HUES48 (cell line): ENCODE data around the gene IQGAP2.
A peak's percentile ranks its signal among the peaks of the same experiment; 100 is the strongest.
"Not testable (repeated sequence)": the region's sequence is repeated elsewhere in the genome, so short reads cannot be mapped to it uniquely, and the experiment has no call there.

Experiments used
- H3K27ac ChIP-seq: one replicate; pipeline ENCODE4 v1.7.0; 2013; ENCODE audit warnings: low read depth, low read length, inconsistent platforms
- H3K27me3 ChIP-seq: 2 replicates; pipeline ENCODE4 v1.6.1; 2013; ENCODE audit warnings: mild to moderate bottlenecking, low read length; ENCODE audit not compliant: control insufficient read depth, insufficient read depth
- H3K36me3 ChIP-seq: 2 replicates; pipeline ENCODE4 v1.6.1; 2013; ENCODE audit warnings: low read length; ENCODE audit not compliant: control insufficient read depth, insufficient read depth
- H3K4me1 ChIP-seq: 2 replicates; pipeline ENCODE4 v1.6.1; 2013; ENCODE audit warnings: mild to moderate bottlenecking, low read length; ENCODE audit not compliant: control insufficient read depth, insufficient read depth
- H3K4me3 ChIP-seq: 2 replicates; pipeline ENCODE4 v1.5.1; 2013; ENCODE audit warnings: mild to moderate bottlenecking, low read depth, low read length
- H3K9ac ChIP-seq: 2 replicates; pipeline ENCODE4 v1.6.1; 2013; ENCODE audit warnings: mild to moderate bottlenecking, low read depth, low read length, moderate library complexity
- H3K9me3 ChIP-seq: 2 replicates; pipeline ENCODE4 v1.6.1; 2013; ENCODE audit warnings: low read length; ENCODE audit not compliant: control insufficient read depth, insufficient read depth

The IQGAP2 gene

DNA sequence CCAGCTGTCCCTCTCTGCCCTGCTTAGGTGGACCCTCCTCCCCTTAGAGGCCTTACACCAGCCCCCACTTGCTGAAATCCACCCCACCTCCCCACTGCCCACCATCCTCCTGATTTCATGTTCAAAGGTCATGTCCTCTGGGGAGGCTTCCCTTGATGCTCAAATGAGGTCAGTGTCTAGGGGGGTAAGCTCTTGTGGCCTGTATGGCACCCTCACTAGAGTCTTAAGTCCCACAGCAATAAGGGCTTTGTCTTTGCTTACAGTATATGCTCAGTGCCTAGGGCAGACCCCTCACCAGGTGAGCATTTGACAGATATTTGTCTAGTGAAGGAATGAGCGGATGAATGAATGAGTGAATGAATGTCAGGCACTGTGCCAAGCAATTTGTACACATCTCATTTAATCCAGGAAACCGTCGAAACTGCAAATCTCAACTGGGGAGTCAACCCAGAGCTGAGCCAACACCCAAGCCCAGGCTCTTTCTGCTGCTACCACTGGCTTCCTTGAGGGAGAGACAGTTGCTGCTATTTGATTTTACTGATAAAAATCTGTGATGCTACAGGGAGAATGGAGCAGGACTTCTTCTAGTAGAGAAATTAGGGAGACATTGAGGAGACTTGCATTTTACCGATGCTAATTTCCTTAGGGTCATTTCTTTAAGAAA is 101.9 kb downstream of the IQGAP2 start:
- Histone ChIP-seq H3K36me3 (no peaks in the 10 kb centered on the region), H3K4me1 (peaks cover 11% of the 10 kb centered on the region), H3K9me3 (no peaks in the 10 kb centered on the region), H3K27me3 (no peaks in the 10 kb centered on the region), H3K27ac (no peak overlapping the region), H3K4me3 (no peak overlapping the region), H3K9ac (no peak overlapping the region)

DNA sequence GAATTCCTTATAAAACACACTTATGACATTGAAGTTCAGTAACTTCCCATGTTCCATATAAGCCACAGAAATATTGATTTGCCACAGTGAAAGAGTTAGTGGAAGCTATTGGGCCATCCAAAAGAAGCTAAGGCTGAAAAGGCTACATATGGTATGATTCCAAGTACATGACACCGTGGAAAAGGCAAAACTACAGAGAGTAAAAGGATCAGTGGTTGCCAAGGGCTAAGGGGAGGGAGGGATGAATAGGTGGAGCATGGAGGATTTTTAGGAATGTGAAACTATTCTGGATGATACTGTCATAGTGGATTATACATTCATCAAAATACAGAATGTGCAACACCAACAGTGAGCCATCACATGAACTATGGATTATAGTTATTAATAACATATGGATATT is 110.4 kb downstream of the IQGAP2 start:
- Histone ChIP-seq H3K9me3 (no peaks in the 10 kb centered on the region), H3K36me3 (no peaks in the 10 kb centered on the region), H3K9ac (no peak overlapping the region), H3K4me3 (no peak overlapping the region), H3K27me3 (no peaks in the 10 kb centered on the region), H3K4me1 (peaks cover 14% of the 10 kb centered on the region), H3K27ac (no peak overlapping the region)

- Histone ChIP-seq H3K4me1 (peaks cover 14% of the 10 kb centered on the region), H3K9ac (no peak overlapping the region), H3K27me3 (no peaks in the 10 kb centered on the region), H3K9me3 (no peaks in the 10 kb centered on the region), H3K27ac (no peak overlapping the region), H3K4me3 (no peak overlapping the region), H3K36me3 (no peaks in the 10 kb centered on the region)
Measured at GRCh38 chr5:76514292-76514691, 111.2 kb downstream of the IQGAP2 start.

DNA sequence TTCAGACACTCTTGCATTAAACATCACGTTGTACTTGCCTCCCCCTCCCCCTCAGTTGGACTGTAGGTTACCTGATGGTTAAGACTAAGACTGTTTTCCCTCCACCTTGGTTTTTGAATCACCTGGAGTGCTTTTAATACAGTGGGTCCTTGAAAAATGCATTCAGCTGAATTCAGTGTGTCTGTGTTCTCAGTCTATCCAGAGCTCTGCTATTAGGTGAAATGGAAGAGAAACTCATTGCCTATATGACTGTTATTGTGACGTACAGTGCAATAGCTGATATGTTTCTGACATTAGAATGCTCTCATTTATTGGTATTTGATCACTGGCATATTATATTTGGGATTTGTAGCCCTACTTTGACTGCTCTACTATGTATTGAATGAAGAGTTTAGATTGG is 111.6 kb downstream of the IQGAP2 start:
- Histone ChIP-seq H3K9me3 (no peaks in the 10 kb centered on the region), H3K4me3 (no peak overlapping the region), H3K36me3 (no peaks in the 10 kb centered on the region), H3K4me1 (peaks cover 14% of the 10 kb centered on the region), H3K9ac (no peak overlapping the region), H3K27ac (no peak overlapping the region), H3K27me3 (no peaks in the 10 kb centered on the region)

- H3K27me3 ChIP-seq = no peaks in the 10 kb centered on the region
- no peak overlapping the region for H3K4me3 ChIP-seq
- no peak overlapping the region for H3K27ac ChIP-seq
- no peak overlapping the region for H3K9ac ChIP-seq
- H3K36me3 ChIP-seq = no peaks in the 10 kb centered on the region
- H3K4me1 ChIP-seq = peaks cover 17% of the 10 kb centered on the region
- H3K9me3 ChIP-seq = no peaks in the 10 kb centered on the region
Measured at GRCh38 chr5:76517334-76517733, 114.2 kb downstream of the IQGAP2 start.

DNA sequence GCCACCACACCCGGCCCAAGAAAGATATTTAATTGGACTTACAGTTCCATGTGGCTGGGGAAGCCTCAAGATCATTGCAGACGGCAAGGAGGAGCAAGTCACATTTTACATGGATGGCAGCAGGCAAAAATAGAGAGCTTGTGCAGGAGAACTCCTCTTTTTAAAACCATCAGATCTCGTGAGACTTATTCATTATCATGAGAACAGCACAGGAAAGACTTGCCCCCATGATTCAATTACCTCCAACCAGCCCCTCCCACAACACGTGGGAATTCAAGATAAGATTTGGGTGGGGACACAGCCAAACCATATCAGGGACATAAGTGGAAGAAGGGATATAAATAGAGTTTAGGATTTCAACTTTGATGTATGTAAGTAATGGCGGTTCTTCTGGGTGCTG is 115.2 kb downstream of the IQGAP2 start:
- not testable (repeated sequence) for H3K4me3 ChIP-seq, H3K9me3 ChIP-seq, H3K9ac ChIP-seq, H3K36me3 ChIP-seq, H3K27me3 ChIP-seq, H3K27ac ChIP-seq
- peaks cover 23% of the 10 kb centered on the region for H3K4me1 ChIP-seq

- H3K4me3 ChIP-seq = no peak overlapping the region
- H3K9me3 ChIP-seq = no peaks in the 10 kb centered on the region
- H3K36me3 ChIP-seq = no peaks in the 10 kb centered on the region
- H3K4me1 ChIP-seq = peaks cover 39% of the 10 kb centered on the region
- H3K27me3 ChIP-seq = no peaks in the 10 kb centered on the region
- H3K27ac ChIP-seq = no peak overlapping the region
- H3K9ac ChIP-seq = no peak overlapping the region
Measured at GRCh38 chr5:76521240-76521758, 118.2 kb downstream of the IQGAP2 start.

- no peaks in the 10 kb centered on the region for H3K27me3 ChIP-seq
- no peak overlapping the region for H3K4me3 ChIP-seq
- H3K9ac ChIP-seq = no peak overlapping the region
- H3K27ac ChIP-seq = no peak overlapping the region
- no peaks in the 10 kb centered on the region for H3K36me3 ChIP-seq
- no peaks in the 10 kb centered on the region for H3K9me3 ChIP-seq
- H3K4me1 ChIP-seq = peaks cover 49% of the 10 kb centered on the region
Measured at GRCh38 chr5:76522103-76522935, 119.2 kb downstream of the IQGAP2 start.

DNA sequence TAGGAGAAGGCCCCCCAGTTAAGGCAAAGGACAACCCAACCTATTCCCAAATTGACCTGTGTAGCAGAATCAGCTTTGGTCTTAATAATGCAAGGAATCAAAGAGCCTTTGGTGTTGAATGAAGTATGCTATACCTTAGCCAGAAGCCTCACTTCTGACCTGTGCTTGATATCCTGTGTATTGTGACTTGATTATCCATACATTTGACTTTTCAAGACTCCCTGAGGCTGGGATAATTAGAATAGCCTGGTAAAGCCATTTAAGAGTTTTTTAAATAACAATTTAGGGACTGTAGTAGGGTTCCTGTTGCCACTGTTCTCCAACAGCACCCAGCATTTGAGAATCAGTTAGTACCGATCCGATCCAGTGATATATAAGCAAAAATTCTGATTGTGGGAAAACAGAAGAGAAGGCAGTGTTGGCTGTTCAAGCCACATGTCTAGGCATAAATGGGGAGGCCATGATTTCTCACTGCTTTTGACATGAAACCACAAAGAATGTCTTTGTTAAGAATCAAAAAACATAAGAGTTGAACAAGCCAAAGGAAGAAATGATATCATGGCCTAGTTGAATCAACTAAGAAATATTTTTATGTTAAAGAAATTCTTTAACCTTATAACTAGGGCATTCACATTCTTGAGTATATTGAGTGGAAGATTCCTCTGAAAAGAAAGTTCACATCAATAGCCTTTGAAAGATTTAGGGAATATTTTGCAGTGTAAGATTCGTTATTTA is 121.2 kb downstream of the IQGAP2 start:
- H3K9ac ChIP-seq = no peak overlapping the region

DNA sequence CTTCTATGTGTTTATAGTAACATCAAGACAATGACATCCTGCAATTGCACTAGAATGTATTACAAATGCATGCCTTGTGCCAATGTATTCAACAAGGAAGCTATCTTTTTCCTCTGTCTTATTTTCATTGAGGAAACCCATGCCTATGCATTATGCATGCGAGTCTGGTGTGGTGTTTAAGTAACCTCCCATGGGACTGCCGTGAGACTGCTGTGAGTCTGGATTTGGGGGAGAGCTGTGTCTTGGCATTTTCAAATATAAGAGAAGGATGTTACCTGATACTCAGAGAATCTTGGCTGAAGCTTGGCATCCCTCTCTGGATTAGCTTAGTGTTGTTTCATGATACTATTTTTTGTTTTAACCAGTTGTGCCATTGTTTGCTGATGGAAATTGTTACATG is 121.8 kb downstream of the IQGAP2 start:
- H3K9me3 ChIP-seq = no peaks in the 10 kb centered on the region
- peak overlapping the region; percentile 82 for H3K27ac ChIP-seq
- 0 out of 2 replicates have a peak overlapping the region, but pooled peaks have one; percentile 45 for H3K4me3 ChIP-seq
- no peaks in the 10 kb centered on the region for H3K36me3 ChIP-seq
- peaks cover 64% of the 10 kb centered on the region for H3K4me1 ChIP-seq
- H3K27me3 ChIP-seq = no peaks in the 10 kb centered on the region
- H3K9ac ChIP-seq = no peak overlapping the region

More for the DNA sequence above, 121.2 kb downstream of the IQGAP2 start:
- H3K4me1 ChIP-seq = peaks cover 64% of the 10 kb centered on the region
- no peaks in the 10 kb centered on the region for H3K9me3 ChIP-seq
- no peaks in the 10 kb centered on the region for H3K36me3 ChIP-seq
- H3K27me3 ChIP-seq = no peaks in the 10 kb centered on the region
- peak overlapping the region; percentile 45 for H3K4me3 ChIP-seq
- peak overlapping the region; percentile 82 for H3K27ac ChIP-seq
